Trophoblast cell (in vitro differentiated cells and primary cell): ENCODE results near the gene LIPT1.

Experiments used
- DNase-seq, 2 donors: peaks; one replicate each; pipeline ENCODE4 v3.0.0-alpha.2; 2016
- H2AFZ ChIP-seq: 2 replicates; pipeline ENCODE4 v1.6.1; 2013; ENCODE audit warnings: low read length, moderate library complexity, mild to moderate bottlenecking; ENCODE audit not compliant: insufficient read depth, poor library complexity
- H2AK5ac ChIP-seq: 2 replicates; pipeline ENCODE4 v1.6.1; 2013; ENCODE audit warnings: mild to moderate bottlenecking, low read length
- H2BK120ac ChIP-seq: 2 replicates; pipeline ENCODE4 v1.6.1; 2013; ENCODE audit warnings: low read length, mild to moderate bottlenecking, moderate library complexity; ENCODE audit not compliant: insufficient read depth, poor library complexity
- H2BK12ac ChIP-seq: 2 replicates; pipeline ENCODE4 v1.6.1; 2013; ENCODE audit warnings: mild to moderate bottlenecking, low read length, moderate library complexity
- H2BK5ac ChIP-seq: 2 replicates; pipeline ENCODE4 v1.6.1; 2013; ENCODE audit warnings: low read length, low read depth, moderate library complexity, mild to moderate bottlenecking; ENCODE audit not compliant: poor library complexity
- H3K14ac ChIP-seq: 2 replicates; pipeline ENCODE4 v1.6.1; 2013; ENCODE audit warnings: mild to moderate bottlenecking, low read length
- H3K18ac ChIP-seq: 2 replicates; pipeline ENCODE4 v1.6.1; 2013; ENCODE audit warnings: mild to moderate bottlenecking, low read length
- H3K23ac ChIP-seq: 2 replicates; pipeline ENCODE4 v1.6.1; 2013; ENCODE audit warnings: low read length
- H3K27ac ChIP-seq: 2 replicates; pipeline ENCODE4 v1.5.1; 2013; ENCODE audit warnings: low read depth, mild to moderate bottlenecking, inconsistent platforms, low read length, moderate library complexity
- H3K27me3 ChIP-seq: 2 replicates; pipeline ENCODE4 v1.6.1; 2013; ENCODE audit warnings: inconsistent platforms, mild to moderate bottlenecking, low read length, moderate library complexity; ENCODE audit not compliant: insufficient read depth
- H3K36me3 ChIP-seq, 2 experiments: 1 replicate in 1 of 2; 2 replicates in 1 of 2; pipeline ENCODE4 v1.6.1; 2013; ENCODE audit warnings: low read length in 2 of 2, mild to moderate bottlenecking in 2 of 2, moderate library complexity in 1 of 2; ENCODE audit not compliant: insufficient read depth in 2 of 2, control insufficient read depth in 1 of 2
- H3K4ac ChIP-seq: 2 replicates; pipeline ENCODE4 v1.6.1; 2013; ENCODE audit warnings: low read depth, mild to moderate bottlenecking, low read length, moderate library complexity
- H3K4me1 ChIP-seq, 2 experiments: 1 replicate in 1 of 2; 2 replicates in 1 of 2; pipeline ENCODE4 v1.6.1; 2013; ENCODE audit warnings: low read length in 2 of 2, mild to moderate bottlenecking in 2 of 2, moderate library complexity in 1 of 2; ENCODE audit not compliant: insufficient read depth in 2 of 2, control insufficient read depth in 1 of 2
- H3K4me2 ChIP-seq: 2 replicates; pipeline ENCODE4 v1.6.1; 2013; ENCODE audit warnings: inconsistent platforms, mild to moderate bottlenecking, low read length, moderate library complexity
- H3K4me3 ChIP-seq: 2 replicates; pipeline ENCODE4 v1.5.1; 2013; ENCODE audit warnings: mild to moderate bottlenecking, low read depth, low read length, inconsistent platforms
- H3K79me1 ChIP-seq: one replicate; pipeline ENCODE4 v1.6.1; 2013; ENCODE audit warnings: low read length
- H3K79me2 ChIP-seq: 2 replicates; pipeline ENCODE4 v1.6.1; 2013; ENCODE audit warnings: low read length, mild to moderate bottlenecking; ENCODE audit not compliant: control insufficient read depth, insufficient read depth, poor library complexity
- H3K9ac ChIP-seq: 2 replicates; pipeline ENCODE4 v1.6.1; 2013; ENCODE audit warnings: mild to moderate bottlenecking, low read length
- H3K9me3 ChIP-seq: 2 replicates; pipeline ENCODE4 v1.6.1; 2013; ENCODE audit warnings: low read depth, mild to moderate bottlenecking, control low read depth, inconsistent platforms, low read length; ENCODE audit not compliant: insufficient read depth
- H4K12ac ChIP-seq: 2 replicates; pipeline ENCODE4 v1.6.1; 2013; ENCODE audit warnings: low read depth, mild to moderate bottlenecking, low read length, moderate library complexity
- H4K8ac ChIP-seq: 2 replicates; pipeline ENCODE4 v1.6.1; 2013; ENCODE audit warnings: low read depth, mild to moderate bottlenecking, low read length, moderate library complexity
- H4K91ac ChIP-seq: one replicate; pipeline ENCODE4 v1.6.1; 2013; ENCODE audit warnings: low read depth, mild to moderate bottlenecking, low read length, moderate library complexity
- WGBS: extraction: QIAGEN DNeasy Blood & Tissue Kit; methylation state at CpG from one replicate; pipeline ENCODE4 v1.1.7; 2013; ENCODE audit warnings: missing lambda C conversion rate; ENCODE audit not compliant: insufficient read length, insufficient coverage; ENCODE audit errors: extremely low coverage; 5-methylcytosine and 5-hydroxymethylcytosine counted together

LIPT1 gene

DNA sequence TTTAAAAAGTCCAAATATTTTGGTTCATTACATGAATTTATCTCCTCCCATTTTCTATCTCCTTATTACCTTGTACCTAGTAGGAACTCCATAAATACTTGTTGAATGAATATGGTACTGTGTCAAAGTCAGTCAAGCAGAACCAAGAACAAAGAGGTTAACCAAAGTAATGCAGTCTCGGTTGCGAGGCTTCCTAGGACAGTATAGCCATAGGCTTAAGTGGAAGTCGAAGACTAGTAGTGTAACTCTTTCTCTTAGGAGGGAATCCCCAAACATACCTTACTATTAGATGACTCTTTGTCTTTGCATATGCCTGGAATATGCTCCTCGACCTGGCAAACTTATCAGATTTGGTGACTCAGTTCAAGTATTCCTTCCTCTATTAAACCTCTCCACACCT, 4.8 kb downstream of the LIPT1 start:
- no peak overlapping the region for H2BK5ac ChIP-seq
- DNase-seq: no peak
- peaks cover 2% of the 10 kb centered on the region for H3K79me2 ChIP-seq
- no peak overlapping the region for H3K4me2 ChIP-seq
- peaks cover 4% of the 10 kb centered on the region for H3K79me1 ChIP-seq
- H3K27ac ChIP-seq: no peak overlapping the region
- no peak overlapping the region for H2AFZ ChIP-seq
- WGBS: no CpG with 5 or more reads among the region's 4 CpGs
- no peaks in the 10 kb centered on the region for H3K36me3 ChIP-seq
- no peak overlapping the region for H4K91ac ChIP-seq
- no peak overlapping the region for H3K23ac ChIP-seq
- H2BK120ac ChIP-seq: no peak overlapping the region
- H4K12ac ChIP-seq: no peak overlapping the region
- no peak overlapping the region for H2BK12ac ChIP-seq
- H3K18ac ChIP-seq: no peak overlapping the region
- no peak overlapping the region for H4K8ac ChIP-seq
- H3K4ac ChIP-seq: no peak overlapping the region
- H3K9ac ChIP-seq: no peak overlapping the region
- no peaks in the 10 kb centered on the region for H3K27me3 ChIP-seq
- no peak overlapping the region for H3K14ac ChIP-seq
- H2AK5ac ChIP-seq: no peak overlapping the region
- no peaks in the 10 kb centered on the region for H3K9me3 ChIP-seq
- H3K4me3 ChIP-seq: no peak overlapping the region
- peaks cover 2 to 3% of the 10 kb centered on the region in 2 experiments for H3K4me1 ChIP-seq

DNA sequence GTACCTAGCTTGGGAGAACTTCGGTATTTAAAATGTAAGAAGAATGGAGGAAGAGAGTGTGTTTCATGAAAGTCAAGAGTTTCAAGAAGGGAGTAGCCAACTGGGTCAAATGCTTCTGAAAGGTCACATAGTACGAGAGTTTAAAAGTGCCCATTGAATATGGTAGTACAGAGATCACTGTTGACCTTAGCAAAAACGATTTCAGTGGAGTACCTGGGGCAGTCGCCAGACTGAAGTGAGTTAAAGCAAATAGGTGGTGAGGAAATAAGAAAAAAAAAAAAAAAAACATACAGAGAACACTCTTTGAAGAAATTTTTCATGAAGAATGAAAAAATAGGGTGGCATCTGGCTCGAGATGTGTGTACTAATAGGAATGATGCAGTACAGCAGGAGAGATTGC, 11.5 kb downstream of the LIPT1 start:
- Histone ChIP-seq H4K91ac (no peak overlapping the region), H2BK5ac (no peak overlapping the region), H3K4ac (no peak overlapping the region), H2AFZ (no peak overlapping the region), H4K8ac (no peak overlapping the region), H3K14ac (no peak overlapping the region), H3K27me3 (no peaks in the 10 kb centered on the region), H3K27ac (no peak overlapping the region), H3K9me3 (no peaks in the 10 kb centered on the region), H2BK12ac (no peak overlapping the region), H2AK5ac (no peak overlapping the region), H3K4me2 (no peak overlapping the region), H3K9ac (no peak overlapping the region), H3K79me2 (no peaks in the 10 kb centered on the region), H3K36me3 (peaks cover 6 to 18% of the 10 kb centered on the region in 2 experiments), H3K79me1 (no peaks in the 10 kb centered on the region), H4K12ac (no peak overlapping the region), H3K4me3 (no peak overlapping the region), H3K18ac (no peak overlapping the region), H3K23ac (no peak overlapping the region), H3K4me1 (no peaks in the 10 kb centered on the region), H2BK120ac (no peak overlapping the region)
- DNase-seq: no peak
- no CpG with 5 or more reads among the region's 5 CpGs for WGBS

DNA sequence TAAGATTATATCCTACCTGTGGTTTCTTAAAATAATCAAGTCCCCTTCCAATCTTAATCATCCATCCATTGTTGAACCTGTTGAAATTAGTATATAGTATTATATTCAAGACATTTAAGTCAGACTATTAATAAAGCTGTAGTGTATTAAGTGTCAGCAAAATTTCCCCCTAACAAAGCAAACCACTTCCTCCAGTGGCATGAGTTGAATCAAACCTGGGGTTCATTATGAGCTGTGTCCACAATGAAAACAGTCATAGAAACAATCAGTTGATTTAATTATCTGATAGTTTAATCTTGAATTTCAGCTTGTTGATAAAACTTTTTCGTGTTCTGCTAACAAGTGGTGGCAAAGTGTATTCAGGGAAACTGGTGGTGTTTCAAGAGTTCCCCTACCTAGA, 14.8 kb downstream of the LIPT1 start:
- peaks cover 10 to 23% of the 10 kb centered on the region in 2 experiments for H3K36me3 ChIP-seq
- H4K12ac ChIP-seq: no peak overlapping the region
- H3K4me1 ChIP-seq: no peaks in the 10 kb centered on the region
- no CpG with 5 or more reads among the region's 1 CpG for WGBS
- H2BK12ac ChIP-seq: no peak overlapping the region
- H3K9me3 ChIP-seq: no peaks in the 10 kb centered on the region
- no peak overlapping the region for H3K9ac ChIP-seq
- no peak overlapping the region for H4K91ac ChIP-seq
- H2AK5ac ChIP-seq: no peak overlapping the region
- H2BK5ac ChIP-seq: no peak overlapping the region
- H3K4me3 ChIP-seq: no peak overlapping the region
- H2AFZ ChIP-seq: no peak overlapping the region
- H3K79me1 ChIP-seq: no peaks in the 10 kb centered on the region
- no peak overlapping the region for H3K4ac ChIP-seq
- no peak overlapping the region for H3K27ac ChIP-seq
- no peak for DNase-seq
- H3K79me2 ChIP-seq: no peaks in the 10 kb centered on the region
- H3K4me2 ChIP-seq: no peak overlapping the region
- H3K27me3 ChIP-seq: no peaks in the 10 kb centered on the region
- H3K14ac ChIP-seq: no peak overlapping the region
- H3K18ac ChIP-seq: no peak overlapping the region
- no peak overlapping the region for H3K23ac ChIP-seq
- H4K8ac ChIP-seq: no peak overlapping the region
- no peak overlapping the region for H2BK120ac ChIP-seq

DNA sequence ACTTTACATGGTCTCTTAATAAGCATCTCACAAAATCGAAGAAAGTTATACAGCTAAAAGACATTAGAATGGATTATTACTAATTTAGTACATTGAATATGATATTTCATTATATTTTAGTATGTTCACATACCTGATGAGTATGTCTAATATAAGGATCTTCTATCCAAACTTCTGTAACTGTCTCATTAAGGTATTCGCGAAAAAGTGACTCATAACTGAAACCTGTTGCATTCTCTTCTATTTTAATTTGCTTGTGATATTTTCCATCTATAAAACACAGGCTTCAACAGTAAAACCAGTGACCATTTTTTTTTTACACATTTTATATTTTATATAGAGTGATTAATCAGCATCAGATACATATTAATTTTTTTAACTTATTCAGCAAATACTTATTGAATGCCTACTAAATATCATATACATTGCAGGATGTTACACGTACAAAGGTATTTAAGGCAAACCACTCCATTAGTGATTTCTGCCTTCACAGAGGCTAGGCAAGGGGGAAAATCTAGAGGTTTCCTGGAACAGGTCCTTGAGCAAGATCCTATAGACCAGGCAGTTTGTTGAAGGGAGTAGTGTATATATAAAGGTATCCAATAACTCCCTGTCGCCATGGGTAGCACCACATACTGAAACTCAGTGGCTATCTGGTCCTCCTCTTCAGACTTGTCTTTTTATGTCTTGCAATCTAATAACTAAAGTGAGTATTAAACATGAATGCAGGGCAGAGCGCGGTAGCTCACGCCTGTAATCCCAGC, 16.8 kb downstream of the LIPT1 start:
- no peak overlapping the region for H3K4me3 ChIP-seq
- no peak overlapping the region for H2BK5ac ChIP-seq
- no peak overlapping the region for H4K12ac ChIP-seq
- H3K79me1 ChIP-seq: no peaks in the 10 kb centered on the region
- H2AK5ac ChIP-seq: no peak overlapping the region
- no peak overlapping the region for H3K27ac ChIP-seq
- H2BK12ac ChIP-seq: no peak overlapping the region
- no peak overlapping the region for H3K23ac ChIP-seq
- WGBS: no CpG with 5 or more reads among the region's 8 CpGs
- H2AFZ ChIP-seq: no peak overlapping the region
- no peak overlapping the region for H3K9ac ChIP-seq
- H4K91ac ChIP-seq: no peak overlapping the region
- no peak overlapping the region for H3K4me2 ChIP-seq
- H2BK120ac ChIP-seq: no peak overlapping the region
- H3K4ac ChIP-seq: no peak overlapping the region
- H3K79me2 ChIP-seq: no peaks in the 10 kb centered on the region
- H3K36me3 ChIP-seq: peaks cover 10 to 16% of the 10 kb centered on the region in 2 experiments
- H3K27me3 ChIP-seq: no peaks in the 10 kb centered on the region
- H3K18ac ChIP-seq: no peak overlapping the region
- DNase-seq: no peak
- H3K14ac ChIP-seq: no peak overlapping the region
- H4K8ac ChIP-seq: no peak overlapping the region
- H3K4me1 ChIP-seq: no peaks in the 10 kb centered on the region
- H3K9me3 ChIP-seq: no peaks in the 10 kb centered on the region
